Measurements from ENCODE around the gene ZCCHC7. TPM values are rescaled to one million over a fixed set of nuclear protein-coding genes. Genes with fewer than 3 reads are reported as not detected.

ZCCHC7 gene
- total and polyA plus RNA-seq, 9 of the 15 experiments (the other 6 are each of a cell fraction or from before 2014, with no cell fraction given) = 34.1 to 68.9 (median 48.8) TPM

GRCh38 chr9:37293664-37294524, 173.5 kb downstream of the ZCCHC7 start:
- Histone ChIP-seq H3K4me3 (no peak overlapping the region), H3K36me3 (ENCODE audit: control insufficient read depth, insufficient read depth, low read length) (no peaks in the 10 kb centered on the region), H3K27me3 (ENCODE audit: control insufficient read depth in 2 of 2, insufficient read depth in 2 of 2, low read length in 2 of 2) (no peaks in the 10 kb centered on the region), H3K9me3 (replicated peaks; ENCODE audit: control insufficient read depth, insufficient read depth, low read depth, low read length) (no peaks in the 10 kb centered on the region), H4K20me1 (replicated peaks; ENCODE audit: control insufficient read depth, insufficient read depth, low read length) (no peaks in the 10 kb centered on the region), H3K9ac (ENCODE audit: insufficient read depth in 1 of 2, low read depth in 2 of 2, low read length in 2 of 2) (no peak overlapping the region), H3K4me1 (replicated peaks in 1 of 2; ENCODE audit: control insufficient read depth in 2 of 2, insufficient read depth in 2 of 2, low read length in 2 of 2) (peaks cover 0 to 33% of the 10 kb centered on the region in 2 experiments; a peak in 4 of 5 replicates), H3K79me2 (ENCODE audit: control insufficient read depth, insufficient read depth, low read length) (peaks cover 90% of the 10 kb centered on the region), H3K9me1 (ENCODE audit: control insufficient read depth, insufficient read depth, low read length) (no peaks in the 10 kb centered on the region), H2AFZ (ENCODE audit: low read depth, low read length) (no peak overlapping the region), H3K4me2 (ENCODE audit: insufficient read depth, low read length) (no peak overlapping the region), H3K27ac (ENCODE audit: extremely low read depth, low read depth, low read length) (peak overlapping the region; percentile 4; the same call in 1 of the 3 replicates)
- ATAC-seq (no peak; the same call in 1 of the 3 replicates), DNase-seq (ENCODE audit: extremely low read depth in 1 of 4, low spot score in 3 of 4) (peak in 1 of 4 experiments; percentile 18), FAIRE-seq (no peak)
- TF ChIP-seq MYBL2 (IDR thresholded peaks at IDR 0.05; ENCODE audit: low read depth) (peak; percentile 68), MYBL2 (CRISPR knock-in tag; IDR thresholded peaks at IDR 0.05; ENCODE audit: borderline replicate concordance) (no peak), E2F8 (IDR thresholded peaks at IDR 0.05; ENCODE audit: low read depth, partially characterized antibody) (no peak), E2F1 (CRISPR knock-in tag; IDR thresholded peaks at IDR 0.05) (no peak), ZEB2 (IDR thresholded peaks at IDR 0.05) (no peak), PML (IDR thresholded peaks at IDR 0.05; ENCODE audit: low read length) (no peak), THRA (IDR thresholded peaks at IDR 0.05) (no peak), FOXM1 (IDR thresholded peaks at IDR 0.05; ENCODE audit: low read depth) (peak; percentile 59; the same call in 1 of the 2 replicates), FOXM1 (CRISPR knock-in tag; IDR thresholded peaks at IDR 0.05; ENCODE audit: low read depth) (no peak), ARHGAP35 (IDR thresholded peaks at IDR 0.05; ENCODE audit: partially characterized antibody) (no peak), CCNT2 (IDR thresholded peaks at IDR 0.05; ENCODE audit: borderline replicate concordance, extremely low read depth, insufficient read length, low read depth, low read length) (no peak), ZFX (CRISPR knock-in tag; IDR thresholded peaks at IDR 0.05) (peak; percentile 34; the same call in 1 of the 2 replicates)
- TF ChIP-seq, protein P1, sequence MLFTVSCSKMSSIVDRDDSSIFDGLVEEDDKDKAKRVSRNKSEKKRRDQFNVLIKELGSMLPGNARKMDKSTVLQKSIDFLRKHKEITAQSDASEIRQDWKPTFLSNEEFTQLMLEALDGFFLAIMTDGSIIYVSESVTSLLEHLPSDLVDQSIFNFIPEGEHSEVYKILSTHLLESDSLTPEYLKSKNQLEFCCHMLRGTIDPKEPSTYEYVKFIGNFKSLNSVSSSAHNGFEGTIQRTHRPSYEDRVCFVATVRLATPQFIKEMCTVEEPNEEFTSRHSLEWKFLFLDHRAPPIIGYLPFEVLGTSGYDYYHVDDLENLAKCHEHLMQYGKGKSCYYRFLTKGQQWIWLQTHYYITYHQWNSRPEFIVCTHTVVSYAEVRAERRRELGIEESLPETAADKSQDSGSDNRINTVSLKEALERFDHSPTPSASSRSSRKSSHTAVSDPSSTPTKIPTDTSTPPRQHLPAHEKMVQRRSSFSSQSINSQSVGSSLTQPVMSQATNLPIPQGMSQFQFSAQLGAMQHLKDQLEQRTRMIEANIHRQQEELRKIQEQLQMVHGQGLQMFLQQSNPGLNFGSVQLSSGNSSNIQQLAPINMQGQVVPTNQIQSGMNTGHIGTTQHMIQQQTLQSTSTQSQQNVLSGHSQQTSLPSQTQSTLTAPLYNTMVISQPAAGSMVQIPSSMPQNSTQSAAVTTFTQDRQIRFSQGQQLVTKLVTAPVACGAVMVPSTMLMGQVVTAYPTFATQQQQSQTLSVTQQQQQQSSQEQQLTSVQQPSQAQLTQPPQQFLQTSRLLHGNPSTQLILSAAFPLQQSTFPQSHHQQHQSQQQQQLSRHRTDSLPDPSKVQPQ (CRISPR knock-in tag; IDR thresholded peaks at IDR 0.05; ENCODE audit: borderline replicate concordance) = no peak
- in situ Hi-C loops (cut with MboI) (no loop called here), intact Hi-C loops (cut with micrococcal nuclease) (loop anchor here (10.0 kb wide), 1 partner anchor 169 kb away; the partner anchor contains the start of gene ZCCHC7)
- BruUV-seq (replicated peaks) = no TSS peak
- 36% methylated on average over 3 of the region's 3 CpGs for WGBS (ENCODE audit: insufficient coverage, low coverage, missing lambda C conversion rate)
- ChIA-PET POLR2A (interaction anchor here (0.7 to 1.4 kb wide), 3 partner anchors 8 to 162 kb away, joined by 3 to 4 read pairs (median 3); no protein-coding TSS in a partner anchor), CTCF (ENCODE audit: low intra/inter-chr PET ratio) (no interaction called here)
